GM12878 (cell line): Measurements from ENCODE around the gene CLCN7. TPM values are rescaled to one million over a fixed set of nuclear protein-coding genes. Genes with fewer than 3 reads are reported as not detected.
A peak's percentile ranks its signal among the peaks of the same experiment; 100 is the strongest.

Experiments used
- ATAC-seq: fragments of 200-7000 bp; cut with Tn5 transposase; 3 replicates; pipeline ENCODE4 v1.9.1; 2020; ENCODE audit warnings: mild to moderate bottlenecking, moderate library complexity
- BruUV-seq: library from RNA; stranded (reverse); fragments of 400-500 nt; replicated peaks from 2 replicates; lab custom pipeline; 2021; lab: Mats Ljungman, UMichigan
- CTCF ChIA-PET: fragments of 300-600 bp; sonication (Branson Sonifier 250); formaldehyde crosslinking; extraction: SDS; loops from one replicate; lab custom pipeline; 2021; ENCODE audit warnings: inconsistent platforms; lab: Yijun Ruan, JAX
- POLR2A ChIA-PET: fragments of 350-600 bp; formaldehyde crosslinking; extraction: SDS; loops from one replicate; lab custom pipeline; 2021; ENCODE audit warnings: inconsistent platforms; lab: Charles Lee
- RAD21 ChIA-PET: fragments of 300-600 bp; sonication (Branson Sonifier 250); formaldehyde crosslinking; loops from one replicate; lab custom pipeline; 2023; ENCODE audit warnings: antibody characterized with exemption; ENCODE audit not compliant: unreplicated experiment; lab: Charles Lee
- SMC1A ChIA-PET: fragments of 300-600 bp; sonication (Branson Sonifier 250); formaldehyde crosslinking; loops from one replicate; lab custom pipeline; 2023; ENCODE audit not compliant: unreplicated experiment, uncharacterized antibody; lab: Charles Lee
- DNase-seq: peaks from one replicate; pipeline ENCODE4 v3.0.0-alpha.2; 2011; ENCODE audit warnings: low read depth, low spot score
- FAIRE-seq: peaks from 3 replicates; lab custom pipeline; 2011; peaks lifted over from hg19 to GRCh38; lab: Jason Lieb, UNC
- H2AFZ ChIP-seq: 2 replicates; pipeline ENCODE4 v1.6.0; 2011; ENCODE audit warnings: low read depth, low read length, control low read depth; ENCODE audit not compliant: control insufficient read depth
- H3K27ac ChIP-seq: 2 replicates; pipeline ENCODE4 v1.5.1; 2011; ENCODE audit warnings: control low read depth; ENCODE audit not compliant: control insufficient read depth, insufficient read depth
- H3K27me3 ChIP-seq, 2 experiments: replicated peaks in 1 of 2; 2 replicates each; pipeline versions ENCODE4 v1.6.0 to v1.6.1; 2011; ENCODE audit warnings: low read length in 1 of 2; ENCODE audit not compliant: control insufficient read depth in 2 of 2, insufficient read depth in 2 of 2
- H3K36me3 ChIP-seq, 2 experiments: 2 replicates each; pipeline ENCODE4 v1.5.1; 2011; ENCODE audit warnings: low read length in 1 of 2; ENCODE audit not compliant: control insufficient read depth in 2 of 2, insufficient read depth in 2 of 2
- H3K4me1 ChIP-seq: 2 replicates; pipeline ENCODE4 v1.6.1; 2011; ENCODE audit warnings: mild to moderate bottlenecking, low read length, moderate library complexity, mixed read lengths; ENCODE audit not compliant: control insufficient read depth, insufficient read depth
- H3K4me2 ChIP-seq: 2 replicates; pipeline ENCODE4 v1.6.0; 2011; ENCODE audit warnings: control low read depth; ENCODE audit not compliant: control insufficient read depth, insufficient read depth
- H3K4me3 ChIP-seq: fragments of 200-600 bp; sonication (generic); 2 replicates; pipeline ENCODE4 v1.5.1; 2016
- H3K79me2 ChIP-seq: 2 replicates; pipeline ENCODE4 v1.6.0; 2011; ENCODE audit warnings: low read length; ENCODE audit not compliant: control insufficient read depth, insufficient read depth
- H3K9ac ChIP-seq: 2 replicates; pipeline ENCODE4 v1.8.0; 2011; ENCODE audit warnings: low read length, control low read depth, mixed read lengths; ENCODE audit not compliant: control insufficient read depth, insufficient read depth
- H3K9me3 ChIP-seq: replicated peaks from 3 replicates; pipeline ENCODE4 v1.5.1; 2011; ENCODE audit warnings: mild to moderate bottlenecking, low read length; ENCODE audit not compliant: control insufficient read depth, insufficient read depth
- H4K20me1 ChIP-seq: 2 replicates; pipeline ENCODE4 v1.6.0; 2011; ENCODE audit not compliant: control insufficient read depth, insufficient read depth
- E4F1 ChIP-seq: fragments of 450-650 bp; IDR thresholded peaks from 2 replicates; pipeline ENCODE4 v1.6.1; 2018; ENCODE audit warnings: borderline replicate concordance, mild to moderate bottlenecking; ENCODE audit not compliant: partially characterized antibody
- EGR1 ChIP-seq, 2 experiments: IDR thresholded peaks; 1 replicate in 1 of 2; 2 replicates in 1 of 2; pipeline ENCODE4 v1.6.1; 2011 to 2012; ENCODE audit warnings: low read depth in 2 of 2, low read length in 2 of 2, borderline replicate concordance in 1 of 2, mild to moderate bottlenecking in 1 of 2, moderate library complexity in 1 of 2
- EP300 ChIP-seq, 2 experiments: fragments of 150-350 bp in 1 of 2; IDR thresholded peaks; 2 replicates each; pipeline ENCODE4 v1.6.1; 2011 to 2012; ENCODE audit warnings: low read depth in 2 of 2, low read length in 2 of 2, borderline replicate concordance in 1 of 2, improper control_type of control experiment in 1 of 2, inconsistent platforms in 1 of 2; ENCODE audit not compliant: control insufficient read depth in 1 of 2
- JUNB ChIP-seq: IDR thresholded peaks from 2 replicates; pipeline ENCODE4 v1.6.1; 2016; ENCODE audit warnings: antibody characterized with exemption, mild to moderate bottlenecking
- MAX ChIP-seq: IDR thresholded peaks from 2 replicates; pipeline ENCODE4 v1.6.1; 2012; ENCODE audit warnings: low read depth, low read length, improper control_type of control experiment
- RAD51 ChIP-seq: fragments of 450-650 bp; IDR thresholded peaks from 2 replicates; pipeline ENCODE4 v1.6.1; 2016; ENCODE audit warnings: moderate library complexity, mild to moderate bottlenecking, inconsistent platforms
- RBBP5 ChIP-seq: fragments of 200-600 bp; sonication (generic); conservative IDR thresholded peaks from 2 replicates; pipeline ENCODE4 v1.6.1; 2016
- SRF ChIP-seq, 2 experiments: IDR thresholded peaks; 2 replicates each; pipeline ENCODE4 v1.6.1; 2011; ENCODE audit warnings: low read depth in 2 of 2, low read length in 2 of 2, mild to moderate bottlenecking in 1 of 2, moderate library complexity in 1 of 2
- YY1 ChIP-seq: IDR thresholded peaks from 2 replicates; pipeline ENCODE4 v1.6.1; 2011; ENCODE audit warnings: low read depth, mild to moderate bottlenecking, low read length
- WGBS: methylation state at CpG from one replicate; pipeline ENCODE4 v1.1.6; 2016; ENCODE audit warnings: low lambda C conversion rate; ENCODE audit not compliant: insufficient replicate concordance, insufficient coverage; ENCODE audit errors: missing lambda C conversion rate; 5-methylcytosine and 5-hydroxymethylcytosine counted together
- in situ Hi-C: fragments of 300-500 bp; cut with MboI; formaldehyde crosslinking; loops from 9 replicates; pipeline ENCODE4 v1.14.3; 2018; ENCODE audit warnings: mixed read lengths
- intact Hi-C: fragments of 100-400 bp; cut with micrococcal nuclease; formaldehyde crosslinking; loops from one replicate; pipeline ENCODE4 v1.14.2; 2022; ENCODE audit not compliant: unreplicated experiment
- polyA plus RNA-seq, 11 experiments: library from polyadenylated mRNA; depleted of rRNA in 4 of 11; unstranded in 6 of 11; stranded (reverse) in 5 of 11; fragments of >200 nt; fragmentation: Nextera tagmentation in 4 of 11; fragmentation: Illumina TruSeq in 1 of 11; extraction: Ambion mirVana in 4 of 11; extraction: Trizol in 1 of 11; gene quantifications; 1 replicate in 1 of 11; 2 replicates in 10 of 11; pipeline versions ENCODE4 v1.2.1 to v1.2.3, GENCODE V29; 2011 to 2016; ENCODE audit warnings: inconsistent platforms in 2 of 11, missing spikeins in 2 of 11, low read depth in 1 of 11
- total RNA-seq, 4 experiments: library from RNA; depleted of rRNA in 3 of 4; stranded (reverse); fragments of >200 nt in 3 of 4; fragmentation: Illumina TruSeq in 1 of 4; extraction: Trizol in 1 of 4; gene quantifications; 2 replicates each; pipeline versions ENCODE4 v1.2.1 to v1.2.3, GENCODE V29; 2013 to 2021
- TF ChIP-seq, protein P1 (sequence below): IDR thresholded peaks from 2 replicates; pipeline ENCODE4 v1.6.1; 2011; ENCODE audit warnings: borderline replicate concordance, low read depth, mild to moderate bottlenecking, moderate library complexity, low read length; ENCODE audit not compliant: insufficient read depth, poor library complexity, severe bottlenecking
- TF ChIP-seq, protein P2 (sequence below): fragments of 450-650 bp; IDR thresholded peaks from 2 replicates; pipeline ENCODE4 v1.6.1; 2017; ENCODE audit warnings: low read depth, mild to moderate bottlenecking, moderate library complexity
- TF ChIP-seq, protein P3 (sequence below): fragments of 450-650 bp; IDR thresholded peaks from 2 replicates; pipeline ENCODE4 v1.6.1; 2017; ENCODE audit warnings: mild to moderate bottlenecking, moderate library complexity

CLCN7 gene
- total and polyA plus RNA-seq, 10 of the 15 experiments (the other 5 are each of a cell fraction or from before 2014, with no cell fraction given) = 0.04 to 62.5 (median 19.9) TPM

- ChIA-PET POLR2A (no interaction called here), SMC1A (no interaction called here), RAD21 (no interaction called here), CTCF (no interaction called here)
- Histone ChIP-seq H3K4me1 (peaks cover 20% of the 10 kb centered on the region), H3K4me2 (peak overlapping the region; percentile 96), H4K20me1 (no peaks in the 10 kb centered on the region), H3K79me2 (peaks cover 46% of the 10 kb centered on the region), H3K9me3 (no peaks in the 10 kb centered on the region), H3K36me3 (no peaks in the 10 kb centered on the region), H3K4me3 (peak overlapping the region; percentile 93), H3K9ac (peak overlapping the region; percentile 85), H2AFZ (peak overlapping the region; percentile 80), H3K27ac (peak overlapping the region; percentile 96), H3K27me3 (no peaks in the 10 kb centered on the region)
- intact Hi-C loops = loop anchor here (5.0 kb wide), 1 partner anchor 52 kb away; the partner anchor contains the start of gene UQCC4
- ATAC-seq (no peak), DNase-seq (no peak), FAIRE-seq (no peak)
- 19% methylated on average over 48 of the region's 57 CpGs for WGBS
- TSS peak; percentile 51 for BruUV-seq
- in situ Hi-C loops = no loop called here
- no peak for TF ChIP-seq MAX
- TF ChIP-seq, protein P1, sequence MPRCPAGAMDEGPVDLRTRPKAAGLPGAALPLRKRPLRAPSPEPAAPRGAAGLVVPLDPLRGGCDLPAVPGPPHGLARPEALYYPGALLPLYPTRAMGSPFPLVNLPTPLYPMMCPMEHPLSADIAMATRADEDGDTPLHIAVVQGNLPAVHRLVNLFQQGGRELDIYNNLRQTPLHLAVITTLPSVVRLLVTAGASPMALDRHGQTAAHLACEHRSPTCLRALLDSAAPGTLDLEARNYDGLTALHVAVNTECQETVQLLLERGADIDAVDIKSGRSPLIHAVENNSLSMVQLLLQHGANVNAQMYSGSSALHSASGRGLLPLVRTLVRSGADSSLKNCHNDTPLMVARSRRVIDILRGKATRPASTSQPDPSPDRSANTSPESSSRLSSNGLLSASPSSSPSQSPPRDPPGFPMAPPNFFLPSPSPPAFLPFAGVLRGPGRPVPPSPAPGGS = no peak
- no peak for TF ChIP-seq EP300 (IDR thresholded peaks at IDR 0.05; ENCODE audit: borderline replicate concordance in 1 of 2, control insufficient read depth in 1 of 2, low read depth in 2 of 2, low read length in 2 of 2)
- TF ChIP-seq, protein P2, sequence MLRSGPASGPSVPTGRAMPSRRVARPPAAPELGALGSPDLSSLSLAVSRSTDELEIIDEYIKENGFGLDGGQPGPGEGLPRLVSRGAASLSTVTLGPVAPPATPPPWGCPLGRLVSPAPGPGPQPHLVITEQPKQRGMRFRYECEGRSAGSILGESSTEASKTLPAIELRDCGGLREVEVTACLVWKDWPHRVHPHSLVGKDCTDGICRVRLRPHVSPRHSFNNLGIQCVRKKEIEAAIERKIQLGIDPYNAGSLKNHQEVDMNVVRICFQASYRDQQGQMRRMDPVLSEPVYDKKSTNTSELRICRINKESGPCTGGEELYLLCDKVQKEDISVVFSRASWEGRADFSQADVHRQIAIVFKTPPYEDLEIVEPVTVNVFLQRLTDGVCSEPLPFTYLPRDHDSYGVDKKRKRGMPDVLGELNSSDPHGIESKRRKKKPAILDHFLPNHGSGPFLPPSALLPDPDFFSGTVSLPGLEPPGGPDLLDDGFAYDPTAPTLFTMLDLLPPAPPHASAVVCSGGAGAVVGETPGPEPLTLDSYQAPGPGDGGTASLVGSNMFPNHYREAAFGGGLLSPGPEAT = no peak
- TF ChIP-seq E4F1 = no peak
- TF ChIP-seq YY1 = no peak
- no peak for TF ChIP-seq SRF (IDR thresholded peaks at IDR 0.05; ENCODE audit: low read depth in 2 of 2, low read length in 2 of 2)
- no peak for TF ChIP-seq RBBP5
- TF ChIP-seq, protein P3, sequence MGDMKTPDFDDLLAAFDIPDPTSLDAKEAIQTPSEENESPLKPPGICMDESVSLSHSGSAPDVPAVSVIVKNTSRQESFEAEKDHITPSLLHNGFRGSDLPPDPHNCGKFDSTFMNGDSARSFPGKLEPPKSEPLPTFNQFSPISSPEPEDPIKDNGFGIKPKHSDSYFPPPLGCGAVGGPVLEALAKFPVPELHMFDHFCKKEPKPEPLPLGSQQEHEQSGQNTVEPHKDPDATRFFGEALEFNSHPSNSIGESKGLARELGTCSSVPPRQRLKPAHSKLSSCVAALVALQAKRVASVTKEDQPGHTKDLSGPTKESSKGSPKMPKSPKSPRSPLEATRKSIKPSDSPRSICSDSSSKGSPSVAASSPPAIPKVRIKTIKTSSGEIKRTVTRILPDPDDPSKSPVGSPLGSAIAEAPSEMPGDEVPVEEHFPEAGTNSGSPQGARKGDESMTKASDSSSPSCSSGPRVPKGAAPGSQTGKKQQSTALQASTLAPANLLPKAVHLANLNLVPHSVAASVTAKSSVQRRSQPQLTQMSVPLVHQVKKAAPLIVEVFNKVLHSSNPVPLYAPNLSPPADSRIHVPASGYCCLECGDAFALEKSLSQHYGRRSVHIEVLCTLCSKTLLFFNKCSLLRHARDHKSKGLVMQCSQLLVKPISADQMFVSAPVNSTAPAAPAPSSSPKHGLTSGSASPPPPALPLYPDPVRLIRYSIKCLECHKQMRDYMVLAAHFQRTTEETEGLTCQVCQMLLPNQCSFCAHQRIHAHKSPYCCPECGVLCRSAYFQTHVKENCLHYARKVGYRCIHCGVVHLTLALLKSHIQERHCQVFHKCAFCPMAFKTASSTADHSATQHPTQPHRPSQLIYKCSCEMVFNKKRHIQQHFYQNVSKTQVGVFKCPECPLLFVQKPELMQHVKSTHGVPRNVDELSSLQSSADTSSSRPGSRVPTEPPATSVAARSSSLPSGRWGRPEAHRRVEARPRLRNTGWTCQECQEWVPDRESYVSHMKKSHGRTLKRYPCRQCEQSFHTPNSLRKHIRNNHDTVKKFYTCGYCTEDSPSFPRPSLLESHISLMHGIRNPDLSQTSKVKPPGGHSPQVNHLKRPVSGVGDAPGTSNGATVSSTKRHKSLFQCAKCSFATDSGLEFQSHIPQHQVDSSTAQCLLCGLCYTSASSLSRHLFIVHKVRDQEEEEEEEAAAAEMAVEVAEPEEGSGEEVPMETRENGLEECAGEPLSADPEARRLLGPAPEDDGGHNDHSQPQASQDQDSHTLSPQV = no peak
- TF ChIP-seq JUNB = no peak
- TF ChIP-seq RAD51 = no peak
- TF ChIP-seq EGR1 (IDR thresholded peaks at IDR 0.05; ENCODE audit: borderline replicate concordance in 1 of 2, low read depth in 2 of 2, low read length in 2 of 2) = no peak
Measured at GRCh38 chr16:1474082-1474795, 589 bp downstream of the CLCN7 start.
